Umbilical cord (tissue), 2 donors: ENCODE results near the gene NDN. TPM values are rescaled to one million over a fixed set of nuclear protein-coding genes. Genes with fewer than 3 reads are reported as not detected.
A peak's percentile ranks its signal among the peaks of the same experiment; 100 is the strongest.
"Not testable (repeated sequence)": the region's sequence is repeated elsewhere in the genome, so short reads cannot be mapped to it uniquely, and the experiment has no call there.

Experiments
- DNase-seq: peaks from one replicate; pipeline ENCODE4 v3.0.0-alpha.2; 2015; ENCODE audit warnings: low spot score
- total RNA-seq: library from RNA; depleted of rRNA; stranded (reverse); fragments of >200 nt; gene quantifications from one replicate; pipeline ENCODE4 v1.2.3, GENCODE V29; 2014; ENCODE audit warnings: low replicate concordance; ENCODE audit not compliant: insufficient read depth

Gene NDN, protein sequence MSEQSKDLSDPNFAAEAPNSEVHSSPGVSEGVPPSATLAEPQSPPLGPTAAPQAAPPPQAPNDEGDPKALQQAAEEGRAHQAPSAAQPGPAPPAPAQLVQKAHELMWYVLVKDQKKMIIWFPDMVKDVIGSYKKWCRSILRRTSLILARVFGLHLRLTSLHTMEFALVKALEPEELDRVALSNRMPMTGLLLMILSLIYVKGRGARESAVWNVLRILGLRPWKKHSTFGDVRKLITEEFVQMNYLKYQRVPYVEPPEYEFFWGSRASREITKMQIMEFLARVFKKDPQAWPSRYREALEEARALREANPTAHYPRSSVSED
- total RNA-seq = 147 TPM

DNA sequence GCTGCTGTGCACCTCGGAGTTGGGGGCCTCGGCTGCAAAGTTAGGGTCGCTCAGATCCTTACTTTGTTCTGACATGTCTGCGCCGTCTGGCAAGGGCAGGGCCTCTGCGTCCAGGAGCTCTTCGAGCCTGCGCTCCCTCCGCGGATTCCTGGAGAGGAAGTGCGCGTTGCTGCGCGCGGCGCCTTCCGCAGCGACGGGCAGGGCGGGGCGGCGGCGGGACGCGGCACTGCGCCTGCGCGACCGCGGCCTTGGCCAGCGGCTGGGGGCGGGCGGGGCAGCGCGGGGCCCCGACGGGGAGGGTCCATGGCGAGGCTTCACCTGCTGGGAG, at the start of gene NDN:
TSS of gene NDN (minus strand) at position 163 of the 328 bp plus-strand sequence. CDS start at position 75, 88 bp downstream.
- peak; percentile 68 for DNase-seq

DNA sequence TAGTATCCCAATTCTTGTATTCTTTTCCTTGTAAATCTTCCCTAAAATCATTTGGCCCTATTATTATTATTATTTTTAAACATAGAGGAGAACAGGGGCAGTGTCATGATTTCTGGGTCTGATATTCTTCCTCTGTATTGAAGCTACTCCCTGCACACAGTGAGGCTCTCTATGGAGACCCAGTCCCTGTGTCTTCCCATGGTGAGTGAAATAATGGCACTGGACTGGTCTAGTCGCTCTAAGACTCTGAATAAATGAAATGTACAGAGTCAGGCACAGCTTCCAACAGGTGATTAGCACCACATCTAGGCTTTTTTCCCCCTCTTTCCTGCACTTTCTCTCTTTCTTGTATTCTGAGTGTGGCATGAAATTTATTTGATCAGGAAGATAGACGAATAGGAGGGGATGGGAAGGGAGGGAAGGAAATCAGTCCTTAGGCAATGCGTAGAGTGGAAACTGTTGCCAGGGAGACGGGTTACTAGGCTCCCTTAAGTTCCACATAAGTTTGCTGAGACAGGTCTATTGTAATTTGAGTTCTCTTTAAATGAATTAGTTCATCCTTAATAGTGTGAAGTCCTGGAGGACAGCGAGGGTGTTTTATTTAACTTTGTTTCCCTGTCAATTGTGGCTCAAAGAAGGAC, 49.0 kb upstream of the NDN start:
- no peak for DNase-seq

DNA sequence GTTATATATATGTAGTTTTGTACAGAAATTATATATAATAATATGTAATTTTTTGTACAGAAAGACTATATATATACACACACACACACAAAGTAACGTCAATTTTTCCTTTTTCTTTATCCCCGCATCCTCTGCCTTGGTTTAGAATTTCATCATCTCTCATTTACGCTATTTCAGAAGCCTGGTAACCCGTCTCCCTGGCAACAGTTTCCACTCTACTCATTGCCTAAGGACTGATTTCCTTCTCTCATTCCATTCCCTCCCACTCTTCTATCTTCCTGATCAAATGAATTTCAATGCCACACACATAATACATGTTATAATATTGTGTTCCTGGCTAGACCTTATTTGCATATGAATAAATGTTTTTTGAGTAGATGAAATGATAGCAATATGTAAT, 47.8 kb upstream of the NDN start:
- no peak for DNase-seq

DNA sequence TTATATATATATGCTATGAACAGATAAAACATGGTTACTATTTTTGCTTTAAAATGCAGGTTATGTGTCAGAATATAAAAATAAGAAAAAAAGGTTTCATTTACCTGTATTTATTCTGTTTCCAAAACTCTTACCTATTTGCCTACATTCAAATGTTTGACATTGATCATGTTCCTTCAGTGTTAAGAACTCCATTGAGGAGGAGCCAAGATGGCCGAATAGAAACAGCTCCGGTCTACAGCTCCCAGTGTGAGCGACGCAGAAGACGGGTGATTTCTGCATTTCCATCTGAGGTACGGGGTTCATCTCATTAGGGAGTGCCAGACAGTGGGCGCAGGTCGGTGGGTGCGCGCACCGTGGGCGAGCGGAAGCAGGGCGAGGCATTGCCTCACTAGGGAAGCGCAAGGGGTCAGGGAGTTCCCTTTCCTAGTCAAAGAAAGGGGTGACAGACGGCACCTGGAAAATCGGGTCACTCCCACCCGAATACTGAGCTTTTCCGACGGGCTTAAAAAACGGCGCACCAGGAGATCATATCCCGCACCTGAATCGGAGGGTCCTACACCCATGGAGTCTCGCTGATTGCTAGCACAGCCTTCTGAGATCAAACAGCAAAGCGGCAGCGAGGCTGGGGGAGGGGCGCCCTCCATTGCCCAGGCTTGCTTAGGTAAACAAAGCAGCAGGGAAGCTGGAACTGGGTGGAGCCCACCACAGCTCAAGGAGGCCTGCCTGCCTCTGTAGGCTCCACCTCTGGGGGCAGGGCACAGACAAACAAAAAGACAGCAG, 27.0 kb upstream of the NDN start:
- DNase-seq = not testable (repeated sequence)

DNA sequence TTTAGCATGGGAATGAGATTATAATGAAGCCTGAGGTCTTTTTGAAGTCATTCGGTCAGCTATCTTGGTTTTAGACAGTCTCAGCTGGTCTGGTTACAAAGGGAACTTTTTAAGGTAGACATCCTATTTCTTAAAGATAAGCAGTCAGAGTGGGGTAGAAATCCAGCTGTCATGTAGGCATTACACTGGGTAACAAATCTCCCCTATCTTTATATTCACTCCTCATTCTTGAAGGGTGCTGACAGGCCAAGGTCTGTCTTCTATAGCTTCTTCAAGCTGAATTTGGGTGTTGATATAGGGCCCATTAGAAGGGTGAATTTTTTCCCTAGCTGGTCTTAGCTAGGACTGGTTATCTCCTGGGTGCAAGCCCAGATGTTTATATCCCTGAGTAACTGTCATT, 21.2 kb upstream of the NDN start:
- no peak for DNase-seq

DNA sequence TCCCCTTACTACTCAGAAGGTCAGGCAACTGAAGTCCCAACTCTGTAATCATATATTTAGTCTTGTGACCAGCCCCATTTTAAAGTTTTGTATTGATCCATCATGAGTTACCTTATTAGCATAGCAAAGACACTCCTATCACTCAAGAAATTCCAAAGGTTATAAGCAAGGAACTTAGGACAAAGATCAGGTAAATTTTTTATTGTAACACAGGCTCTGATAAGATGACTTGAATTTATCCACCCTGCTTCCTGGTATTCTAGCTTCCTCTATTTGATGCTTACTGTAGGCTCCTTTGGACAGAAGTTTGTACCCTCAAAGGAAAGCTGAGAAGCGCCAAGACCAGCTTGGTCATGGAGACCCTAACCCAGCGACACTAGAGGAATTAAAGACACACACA, 8.2 kb upstream of the NDN start:
- DNase-seq = no peak

DNA sequence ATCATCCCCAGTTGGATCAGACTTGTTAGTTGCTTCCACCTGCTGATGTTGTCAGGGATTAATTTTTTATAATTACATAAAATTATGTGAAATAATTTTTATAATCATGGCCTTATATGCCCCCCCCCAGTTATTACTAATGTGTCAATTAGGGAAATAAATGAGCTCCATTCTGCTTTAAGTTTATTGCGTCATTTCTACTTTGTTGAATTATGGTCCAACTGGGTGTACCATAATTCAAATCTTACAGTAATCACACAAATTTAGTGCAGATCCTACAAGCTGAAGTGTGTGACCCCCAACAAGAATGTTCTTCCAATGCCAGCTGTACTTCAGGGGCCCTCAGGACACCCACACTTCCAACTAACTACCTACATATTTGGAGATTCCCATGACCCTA, 7.5 kb upstream of the NDN start:
- no peak for DNase-seq

DNA sequence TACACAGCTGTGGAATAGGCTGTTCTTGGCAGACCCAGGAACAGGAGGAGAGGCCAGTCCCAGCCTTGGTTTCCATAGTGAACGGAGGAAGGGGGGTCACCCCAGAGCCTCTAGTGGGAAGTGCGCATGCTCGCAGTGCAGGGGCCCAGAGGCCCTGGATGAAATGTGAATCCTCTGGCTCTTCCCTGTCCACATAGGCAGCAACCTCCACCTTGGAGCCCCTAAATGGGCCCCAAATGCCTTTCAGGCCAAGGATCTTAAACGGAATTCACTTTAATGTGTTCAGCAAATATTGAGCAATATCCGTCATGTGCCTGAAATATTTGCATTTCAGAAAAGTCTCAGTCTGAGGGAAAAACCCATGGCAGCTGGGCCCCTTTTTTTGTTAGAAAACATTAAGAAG, 3.3 kb upstream of the NDN start:
- DNase-seq = peak; percentile 97

DNA sequence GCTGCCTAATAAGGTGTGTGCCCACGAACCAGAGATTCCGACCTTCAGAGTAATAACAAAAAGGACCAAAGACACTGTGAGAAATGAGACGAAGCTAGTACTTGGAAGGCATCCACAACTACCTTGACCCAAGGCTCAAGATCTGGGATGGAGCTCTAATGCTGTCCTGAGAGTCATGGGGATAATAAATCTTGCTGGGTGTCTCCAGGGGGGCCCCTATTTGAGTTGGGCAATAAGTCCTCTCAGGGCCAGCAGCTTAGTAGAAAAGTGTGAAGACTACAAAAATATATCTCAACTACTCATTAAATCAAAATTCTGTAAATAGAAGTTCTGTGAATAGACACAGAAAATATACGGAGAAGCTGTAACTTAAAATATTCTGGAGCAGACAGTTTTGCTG, 2.9 kb upstream of the NDN start:
- DNase-seq = no peak

DNA sequence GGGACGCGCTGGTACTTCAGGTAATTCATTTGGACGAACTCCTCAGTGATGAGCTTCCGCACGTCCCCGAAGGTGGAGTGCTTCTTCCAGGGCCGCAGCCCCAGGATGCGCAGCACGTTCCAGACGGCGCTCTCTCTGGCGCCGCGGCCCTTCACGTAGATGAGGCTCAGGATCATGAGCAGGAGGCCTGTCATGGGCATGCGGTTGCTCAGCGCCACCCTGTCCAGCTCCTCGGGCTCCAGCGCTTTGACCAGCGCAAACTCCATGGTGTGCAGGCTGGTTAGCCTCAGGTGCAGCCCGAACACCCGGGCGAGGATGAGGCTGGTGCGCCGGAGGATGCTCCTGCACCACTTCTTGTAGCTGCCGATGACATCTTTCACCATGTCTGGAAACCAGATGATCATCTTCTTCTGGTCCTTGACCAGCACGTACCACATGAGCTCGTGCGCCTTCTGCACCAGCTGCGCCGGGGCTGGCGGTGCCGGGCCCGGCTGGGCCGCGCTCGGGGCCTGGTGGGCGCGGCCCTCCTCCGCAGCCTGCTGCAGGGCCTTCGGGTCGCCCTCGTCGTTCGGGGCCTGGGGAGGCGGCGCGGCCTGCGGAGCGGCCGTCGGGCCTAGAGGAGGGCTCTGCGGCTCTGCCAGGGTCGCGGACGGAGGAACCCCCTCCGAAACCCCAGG, 501 bp downstream of the NDN start:
- DNase-seq = no peak

DNA sequence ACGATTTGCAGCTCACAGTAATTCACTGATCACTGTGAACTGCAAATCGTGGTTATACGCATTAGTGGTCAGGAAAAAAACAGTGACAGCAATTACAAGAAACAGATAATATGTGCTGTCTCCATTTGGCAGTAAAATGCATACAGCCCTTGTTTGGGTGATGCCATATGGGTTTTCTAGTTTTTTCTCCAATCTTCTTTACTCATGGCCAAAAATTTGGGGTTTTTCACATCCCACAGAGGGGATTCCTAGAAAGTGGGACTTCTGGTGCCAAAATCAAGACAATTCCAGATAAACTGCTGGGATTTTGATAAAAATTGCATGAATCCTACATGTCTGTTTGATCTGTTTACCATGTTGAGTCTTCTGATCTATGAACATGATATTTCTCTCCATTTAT, 15.6 kb downstream of the NDN start:
- DNase-seq = no peak

DNA sequence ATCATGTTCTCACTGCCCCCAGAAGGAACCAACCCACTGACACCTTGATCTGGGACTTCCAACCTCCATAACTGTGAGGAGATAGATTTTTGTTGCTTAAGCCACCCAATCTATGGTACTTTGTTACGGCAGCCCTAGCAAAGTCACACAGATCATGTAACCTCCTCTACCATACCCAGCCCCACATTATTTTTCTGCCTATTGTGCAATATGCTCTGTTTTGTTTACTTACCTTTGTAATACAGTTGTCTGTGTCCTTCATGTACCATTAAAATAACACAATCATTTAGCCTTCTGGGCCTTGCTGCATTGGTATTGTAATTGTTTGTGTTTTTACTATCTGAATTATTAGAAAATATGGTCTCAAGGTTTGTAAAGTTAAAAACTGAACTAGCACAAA, 16.1 kb downstream of the NDN start:
- DNase-seq = no peak

DNA sequence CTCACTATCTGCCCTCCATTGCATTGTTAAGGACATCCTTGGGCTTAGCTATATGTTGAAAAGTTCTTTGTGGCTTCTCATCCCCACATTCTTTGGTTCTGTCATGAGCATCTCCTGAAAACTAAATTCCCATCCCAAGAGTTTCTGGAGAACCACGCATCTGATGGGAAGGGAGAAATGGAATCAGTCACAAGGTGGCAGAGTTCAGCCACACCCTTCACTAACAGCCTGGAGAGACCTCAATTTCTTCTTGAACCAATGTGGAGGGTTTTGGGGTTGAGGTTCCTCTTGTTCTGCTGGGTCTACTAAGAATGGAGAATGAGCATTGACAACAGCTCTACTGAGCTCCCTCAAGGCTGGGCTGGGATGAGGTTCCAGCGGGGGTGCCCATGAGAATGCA, 23.9 kb downstream of the NDN start:
- no peak for DNase-seq

DNA sequence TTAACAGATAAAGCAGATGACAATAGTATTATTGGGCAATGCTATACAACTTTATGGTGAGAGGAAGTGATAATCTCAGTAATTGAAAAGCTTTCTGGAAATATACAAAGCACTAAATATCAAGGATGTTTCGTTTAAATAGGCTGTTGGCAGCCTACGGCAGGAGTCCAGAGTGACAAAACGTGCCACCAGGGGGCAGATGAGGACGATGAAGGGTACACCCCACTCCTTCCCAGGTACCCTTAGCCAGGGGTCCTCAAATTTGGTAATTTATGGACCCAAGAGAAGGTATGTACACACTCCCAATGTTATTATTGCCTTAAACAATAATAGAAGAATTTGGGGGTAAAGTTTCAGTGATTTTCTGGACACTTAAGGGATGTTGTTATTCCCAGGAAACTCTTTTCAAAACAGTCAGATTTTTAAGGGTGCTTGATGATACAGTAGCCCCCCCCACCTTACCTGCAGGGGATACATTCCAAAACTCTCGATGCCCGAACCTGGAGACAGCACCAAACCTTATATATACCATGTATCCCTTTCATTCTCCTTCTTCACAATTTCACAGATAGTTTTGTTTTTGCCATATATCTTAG, 38.1 kb downstream of the NDN start:
- DNase-seq = peak; percentile 47

DNA sequence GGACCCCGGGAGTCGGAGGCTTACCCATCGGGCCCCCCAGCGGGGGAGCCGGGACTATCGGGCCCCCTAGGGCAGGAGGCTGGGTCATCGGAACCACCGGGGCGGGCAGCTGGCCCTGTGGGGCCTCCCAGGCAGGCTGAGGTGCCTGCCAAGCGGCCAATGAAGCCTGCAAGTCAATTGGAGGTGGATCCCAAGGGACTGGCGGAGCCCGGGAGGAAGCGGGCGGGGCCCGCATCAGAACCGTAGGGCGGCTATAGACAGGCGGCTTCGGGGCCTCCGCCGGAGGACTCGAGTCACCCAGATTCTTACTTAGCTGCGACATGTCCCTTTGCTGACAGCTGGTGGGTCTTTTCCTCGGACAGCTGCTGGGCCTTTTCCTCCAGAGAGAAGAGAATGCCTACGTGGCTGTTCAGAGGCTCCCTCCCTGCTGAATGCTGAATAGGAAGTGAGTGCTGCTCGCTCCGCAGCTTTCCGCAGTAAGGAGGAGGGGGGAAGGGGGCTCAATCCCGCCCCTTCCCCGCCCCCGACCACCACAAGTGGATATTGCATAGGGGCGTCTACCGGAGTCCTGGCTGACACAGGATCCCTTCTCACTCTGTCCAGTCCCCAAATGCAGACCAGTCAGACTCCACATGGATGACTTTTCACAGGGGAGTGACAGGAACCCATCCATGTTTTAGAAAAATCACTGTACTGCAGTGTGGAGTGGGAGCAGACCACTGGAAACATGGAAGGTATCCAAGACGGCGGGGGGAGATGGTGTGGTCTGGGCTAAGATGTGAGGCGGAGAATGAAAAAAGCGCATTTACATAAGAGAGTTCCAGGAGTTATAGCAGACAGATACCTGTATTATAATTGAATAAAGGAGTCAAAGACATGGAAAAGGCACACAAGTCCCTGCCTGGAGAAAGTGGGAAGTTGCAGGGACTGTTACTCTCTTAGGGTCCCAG, 39.4 kb downstream of the NDN start, which contains the start of gene MAGEL2:
TSS of gene MAGEL2 (minus strand) at position 447 of the 950 bp plus-strand sequence. CDS start at position 322, 125 bp downstream.
- DNase-seq = peak; percentile 76

DNA sequence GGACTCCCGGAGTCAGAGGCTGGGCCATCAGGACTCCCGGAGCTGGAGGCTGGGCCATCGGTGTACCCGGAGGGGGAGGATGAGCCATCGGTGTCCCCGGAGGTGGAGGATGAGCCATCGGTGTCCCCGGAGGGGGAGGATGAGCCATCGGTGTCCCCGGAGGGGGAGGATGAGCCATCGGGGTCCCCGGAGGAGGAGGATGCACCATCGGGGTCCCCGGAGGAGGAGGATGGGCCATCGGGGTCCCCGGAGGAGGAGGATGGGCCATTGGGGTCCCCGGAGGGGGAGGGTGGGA, 40.2 kb downstream of the NDN start:
- DNase-seq = no peak

DNA sequence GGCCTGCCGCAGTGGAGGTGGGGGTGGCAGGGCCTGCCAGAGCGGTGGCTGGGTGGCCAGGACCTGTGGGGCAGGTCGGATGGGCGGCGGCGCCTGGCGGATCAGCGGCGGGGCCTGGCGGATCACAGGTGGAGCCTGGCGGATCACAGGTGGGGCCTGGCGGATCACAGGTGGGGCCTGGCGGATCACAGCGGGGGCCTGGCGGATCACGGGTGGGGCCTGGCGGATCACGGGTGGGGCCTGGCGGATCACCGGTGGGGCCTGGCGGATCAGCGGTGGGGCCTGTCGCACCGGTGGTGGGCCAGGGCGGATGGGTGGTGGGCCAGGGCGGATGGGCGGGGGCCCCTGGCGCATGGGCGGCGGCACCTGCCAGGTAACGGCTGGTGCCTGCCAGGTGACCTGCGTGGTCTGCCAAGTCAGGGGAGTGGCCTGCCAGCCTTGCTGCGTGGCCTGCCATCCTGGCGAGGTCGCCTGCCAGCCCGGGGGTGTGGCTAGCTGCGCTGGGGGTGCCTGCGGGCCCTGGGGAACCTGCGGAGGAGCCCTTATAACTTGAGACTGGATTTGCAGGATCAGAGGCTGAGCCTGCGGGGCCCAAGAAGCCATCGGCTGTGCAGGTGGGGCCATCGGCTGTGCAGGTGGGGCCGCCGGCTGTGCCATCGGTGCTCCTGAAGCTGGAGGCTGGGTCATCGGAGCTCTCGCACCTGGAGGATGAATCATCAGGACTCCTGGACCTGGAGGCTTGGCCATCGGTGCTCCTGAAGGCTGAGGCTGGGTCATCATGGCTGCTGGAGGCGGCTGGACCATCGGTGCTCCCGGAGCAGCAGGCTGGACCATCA, 40.7 kb downstream of the NDN start:
- DNase-seq = no peak

DNA sequence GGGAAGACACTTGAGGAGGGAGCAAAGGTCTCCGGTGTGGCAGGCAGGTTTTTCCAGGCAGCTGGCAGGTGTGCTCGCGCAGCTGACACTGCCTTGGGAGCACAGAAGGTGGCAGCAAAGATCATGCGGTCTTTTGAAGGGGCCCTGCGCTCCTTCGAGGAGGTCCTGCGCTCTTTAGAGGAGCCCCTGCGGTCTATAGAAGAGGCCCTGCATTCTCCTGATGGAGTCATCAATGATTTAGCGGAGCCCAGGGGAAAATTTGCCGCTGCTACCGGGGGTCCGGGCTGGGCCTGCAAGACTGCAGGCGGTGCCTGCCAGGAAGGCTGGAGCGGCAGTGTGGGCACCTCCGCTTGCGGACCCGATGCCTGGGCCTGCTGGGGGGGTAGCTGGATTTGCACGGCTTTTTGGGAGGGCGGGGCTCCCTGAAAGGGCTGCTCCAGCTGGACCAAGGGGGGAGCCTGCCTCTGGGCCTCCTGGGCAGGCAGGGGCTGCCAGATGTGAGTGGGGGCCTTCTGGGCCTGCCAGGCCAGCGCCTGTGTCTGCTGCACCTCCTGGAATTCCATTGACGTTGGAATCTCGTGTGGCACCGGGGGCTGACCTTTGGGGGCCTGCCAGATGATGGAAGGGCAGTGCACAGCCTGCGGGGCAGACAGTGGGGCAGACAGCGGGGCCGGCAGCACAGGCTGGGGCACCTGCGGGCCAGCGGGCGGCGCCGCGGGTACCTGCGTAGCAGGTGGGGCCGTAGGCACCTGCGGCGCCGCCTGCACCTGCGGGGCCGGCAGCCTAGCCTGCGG, 41.5 kb downstream of the NDN start:
- DNase-seq = no peak

DNA sequence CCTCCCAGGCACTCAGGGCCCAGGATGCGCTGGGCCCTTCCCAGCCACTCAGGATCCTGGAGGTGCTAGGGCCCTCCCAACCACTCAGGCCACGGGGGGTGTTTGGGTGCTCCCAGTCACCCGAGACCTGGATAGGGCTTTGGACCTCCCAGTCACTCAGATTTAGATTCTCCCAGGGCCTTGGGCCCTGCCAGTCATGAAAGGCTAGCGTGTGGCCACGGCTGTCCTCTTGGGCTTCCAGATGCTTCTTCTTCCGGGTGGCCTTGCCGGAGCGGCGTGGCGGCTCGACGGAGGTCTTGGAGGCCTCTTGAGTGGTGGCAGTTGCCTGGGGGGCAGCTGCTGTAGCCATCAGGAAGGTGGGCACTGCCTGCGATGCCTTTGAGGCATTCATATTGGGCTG, 42.3 kb downstream of the NDN start:
- no peak for DNase-seq
